ENCODE data around the gene MCU.
A peak's percentile ranks its signal among the peaks of the same experiment; 100 is the strongest.

Gene MCU

GRCh38 chr10:72719941-72720592, 28.1 kb downstream of the MCU start:
- no peak overlapping the region for H3K18ac ChIP-seq (ENCODE audit: low read depth in 1 of 2, low read length in 2 of 2)
- no peak overlapping the region for H2BK15ac ChIP-seq (ENCODE audit: low read depth, poor library complexity, severe bottlenecking)
- H2AK5ac ChIP-seq (ENCODE audit: low read length, severe bottlenecking) = no peak overlapping the region
- H2AFZ ChIP-seq (ENCODE audit: low read depth, low read length) = no peak overlapping the region
- H3K4ac ChIP-seq (ENCODE audit: low read depth in 1 of 2, low read length in 2 of 2) = no peak overlapping the region
- WGBS = 92% methylated on average over 2 of the region's 2 CpGs
- no peak overlapping the region for H3K27ac ChIP-seq (ENCODE audit: low read length, poor library complexity, severe bottlenecking)
- H3K27me3 ChIP-seq (ENCODE audit: control insufficient read depth in 1 of 2, insufficient read depth in 1 of 2, low read length in 2 of 2) = no peaks in the 10 kb centered on the region
- DNase-seq = peak; percentile 41
- no peak overlapping the region for H4K91ac ChIP-seq (ENCODE audit: low read length)
- H3K4me3 ChIP-seq (ENCODE audit: insufficient read depth in 1 of 2, low read depth in 1 of 2, low read length in 2 of 2) = no peak overlapping the region
- no peak overlapping the region for H4K8ac ChIP-seq (ENCODE audit: low read length)
- no peaks in the 10 kb centered on the region for H3K9me3 ChIP-seq (ENCODE audit: control insufficient read depth, low read length)
- H2BK12ac ChIP-seq (ENCODE audit: low read length in 2 of 2) = no peak overlapping the region
- no peak overlapping the region for H3K4me2 ChIP-seq (ENCODE audit: low read length, poor library complexity, severe bottlenecking)
- H3K79me1 ChIP-seq (replicated peaks; ENCODE audit: low read length, poor library complexity, severe bottlenecking) = peaks cover 18% of the 10 kb centered on the region
- no peak overlapping the region for H2BK5ac ChIP-seq (ENCODE audit: low read depth, low read length, poor library complexity, severe bottlenecking)
- no peak overlapping the region for H3K9ac ChIP-seq (ENCODE audit: low read length)
- H3K23ac ChIP-seq (ENCODE audit: low read length in 2 of 2) = no peak overlapping the region
- H3K36me3 ChIP-seq (ENCODE audit: control insufficient read depth in 1 of 2, insufficient read depth in 2 of 2, low read depth in 1 of 2, low read length in 2 of 2) = peaks cover 0 to 40% of the 10 kb centered on the region in 2 experiments
- no peak overlapping the region for H2BK120ac ChIP-seq (ENCODE audit: low read depth, low read length)
- H3K14ac ChIP-seq (ENCODE audit: low read length in 2 of 2) = no peak overlapping the region
- H3K4me1 ChIP-seq (ENCODE audit: control insufficient read depth, insufficient read depth, low read depth, low read length) = peaks cover 3% of the 10 kb centered on the region

- no peak overlapping the region for H2BK120ac ChIP-seq (ENCODE audit: low read depth, low read length)
- H2AK5ac ChIP-seq (ENCODE audit: low read length, severe bottlenecking) = peak overlapping the region; percentile 49
- H3K36me3 ChIP-seq (ENCODE audit: control insufficient read depth in 1 of 2, insufficient read depth in 2 of 2, low read depth in 1 of 2, low read length in 2 of 2) = peaks cover 0 to 30% of the 10 kb centered on the region in 2 experiments
- no peak overlapping the region for H3K9ac ChIP-seq (ENCODE audit: low read length)
- H2AFZ ChIP-seq (ENCODE audit: low read depth, low read length) = no peak overlapping the region
- no peak overlapping the region for H4K91ac ChIP-seq (ENCODE audit: low read length)
- DNase-seq = peak; percentile 36
- no peak overlapping the region for H4K8ac ChIP-seq (ENCODE audit: low read length)
- H2BK15ac ChIP-seq (ENCODE audit: low read depth, poor library complexity, severe bottlenecking) = no peak overlapping the region
- no peak overlapping the region for H3K14ac ChIP-seq (ENCODE audit: low read length in 2 of 2)
- 91% methylated on average over 3 of the region's 4 CpGs for WGBS
- H3K4me2 ChIP-seq (ENCODE audit: low read length, poor library complexity, severe bottlenecking) = no peak overlapping the region
- peaks cover 12% of the 10 kb centered on the region for H3K79me1 ChIP-seq (replicated peaks; ENCODE audit: low read length, poor library complexity, severe bottlenecking)
- no peaks in the 10 kb centered on the region for H3K9me3 ChIP-seq (ENCODE audit: control insufficient read depth, low read length)
- no peak overlapping the region for H3K23ac ChIP-seq (ENCODE audit: low read length in 2 of 2)
- H3K18ac ChIP-seq (ENCODE audit: low read depth in 1 of 2, low read length in 2 of 2) = peak overlapping the region; percentile 14 to 68
- no peak overlapping the region for H3K4me3 ChIP-seq (ENCODE audit: insufficient read depth in 1 of 2, low read depth in 1 of 2, low read length in 2 of 2)
- peaks cover 3% of the 10 kb centered on the region for H3K4me1 ChIP-seq (ENCODE audit: control insufficient read depth, insufficient read depth, low read depth, low read length)
- no peak overlapping the region for H3K4ac ChIP-seq (ENCODE audit: low read depth in 1 of 2, low read length in 2 of 2)
- H2BK5ac ChIP-seq (ENCODE audit: low read depth, low read length, poor library complexity, severe bottlenecking) = no peak overlapping the region
- no peak overlapping the region for H2BK12ac ChIP-seq (ENCODE audit: low read length in 2 of 2)
- H3K27ac ChIP-seq (ENCODE audit: low read length, poor library complexity, severe bottlenecking) = no peak overlapping the region
- H3K27me3 ChIP-seq (ENCODE audit: control insufficient read depth in 1 of 2, insufficient read depth in 1 of 2, low read length in 2 of 2) = no peaks in the 10 kb centered on the region
Observed at GRCh38 chr10:72720814-72721660, 29.1 kb downstream of the MCU start.

- H4K91ac ChIP-seq (ENCODE audit: low read length) = no peak overlapping the region
- no peak overlapping the region for H3K23ac ChIP-seq (ENCODE audit: low read length in 2 of 2)
- 53% methylated on average over 1 of the region's 2 CpGs for WGBS
- H3K27ac ChIP-seq (ENCODE audit: low read length, poor library complexity, severe bottlenecking) = no peak overlapping the region
- H4K8ac ChIP-seq (ENCODE audit: low read length) = no peak overlapping the region
- H2AK5ac ChIP-seq (ENCODE audit: low read length, severe bottlenecking) = no peak overlapping the region
- no peak overlapping the region for H3K4me2 ChIP-seq (ENCODE audit: low read length, poor library complexity, severe bottlenecking)
- no peak overlapping the region for H3K14ac ChIP-seq (ENCODE audit: low read length in 2 of 2)
- H3K18ac ChIP-seq (ENCODE audit: low read depth in 1 of 2, low read length in 2 of 2) = no peak overlapping the region
- no peak overlapping the region for H3K4ac ChIP-seq (ENCODE audit: low read depth in 1 of 2, low read length in 2 of 2)
- H3K4me1 ChIP-seq (ENCODE audit: control insufficient read depth, insufficient read depth, low read depth, low read length) = no peaks in the 10 kb centered on the region
- no peaks in the 10 kb centered on the region for H3K9me3 ChIP-seq (ENCODE audit: control insufficient read depth, low read length)
- H2BK120ac ChIP-seq (ENCODE audit: low read depth, low read length) = no peak overlapping the region
- no peak overlapping the region for H2BK5ac ChIP-seq (ENCODE audit: low read depth, low read length, poor library complexity, severe bottlenecking)
- H2BK12ac ChIP-seq (ENCODE audit: low read length in 2 of 2) = no peak overlapping the region
- H2BK15ac ChIP-seq (ENCODE audit: low read depth, poor library complexity, severe bottlenecking) = no peak overlapping the region
- DNase-seq = peak; percentile 43
- H2AFZ ChIP-seq (ENCODE audit: low read depth, low read length) = no peak overlapping the region
- H3K36me3 ChIP-seq (ENCODE audit: control insufficient read depth in 1 of 2, insufficient read depth in 2 of 2, low read depth in 1 of 2, low read length in 2 of 2) = peaks cover 0 to 5% of the 10 kb centered on the region in 2 experiments
- no peak overlapping the region for H3K9ac ChIP-seq (ENCODE audit: low read length)
- no peaks in the 10 kb centered on the region for H3K27me3 ChIP-seq (ENCODE audit: control insufficient read depth in 1 of 2, insufficient read depth in 1 of 2, low read length in 2 of 2)
- no peak overlapping the region for H3K4me3 ChIP-seq (ENCODE audit: insufficient read depth in 1 of 2, low read depth in 1 of 2, low read length in 2 of 2)
- H3K79me1 ChIP-seq (replicated peaks; ENCODE audit: low read length, poor library complexity, severe bottlenecking) = peaks cover 10% of the 10 kb centered on the region
Observed at GRCh38 chr10:72727130-72727529, 35.2 kb downstream of the MCU start.

GRCh38 chr10:72728462-72728861, 36.5 kb downstream of the MCU start:
- no peak overlapping the region for H3K4me3 ChIP-seq (ENCODE audit: insufficient read depth in 1 of 2, low read depth in 1 of 2, low read length in 2 of 2)
- H4K91ac ChIP-seq (ENCODE audit: low read length) = no peak overlapping the region
- H3K36me3 ChIP-seq (ENCODE audit: control insufficient read depth in 1 of 2, insufficient read depth in 2 of 2, low read depth in 1 of 2, low read length in 2 of 2) = peaks cover 0 to 4% of the 10 kb centered on the region in 2 experiments
- no peaks in the 10 kb centered on the region for H3K27me3 ChIP-seq (ENCODE audit: control insufficient read depth in 1 of 2, insufficient read depth in 1 of 2, low read length in 2 of 2)
- H3K9me3 ChIP-seq (ENCODE audit: control insufficient read depth, low read length) = no peaks in the 10 kb centered on the region
- no peak overlapping the region for H3K9ac ChIP-seq (ENCODE audit: low read length)
- no peak overlapping the region for H2BK15ac ChIP-seq (ENCODE audit: low read depth, poor library complexity, severe bottlenecking)
- H2AK5ac ChIP-seq (ENCODE audit: low read length, severe bottlenecking) = no peak overlapping the region
- peaks cover 13% of the 10 kb centered on the region for H3K79me1 ChIP-seq (replicated peaks; ENCODE audit: low read length, poor library complexity, severe bottlenecking)
- H3K14ac ChIP-seq (ENCODE audit: low read length in 2 of 2) = no peak overlapping the region
- no peak for DNase-seq
- no peak overlapping the region for H3K23ac ChIP-seq (ENCODE audit: low read length in 2 of 2)
- no peak overlapping the region for H2BK12ac ChIP-seq (ENCODE audit: low read length in 2 of 2)
- no peak overlapping the region for H2BK5ac ChIP-seq (ENCODE audit: low read depth, low read length, poor library complexity, severe bottlenecking)
- no peak overlapping the region for H2BK120ac ChIP-seq (ENCODE audit: low read depth, low read length)
- no peak overlapping the region for H2AFZ ChIP-seq (ENCODE audit: low read depth, low read length)
- no peak overlapping the region for H3K18ac ChIP-seq (ENCODE audit: low read depth in 1 of 2, low read length in 2 of 2)
- H4K8ac ChIP-seq (ENCODE audit: low read length) = no peak overlapping the region
- no peak overlapping the region for H3K27ac ChIP-seq (ENCODE audit: low read length, poor library complexity, severe bottlenecking)
- no peaks in the 10 kb centered on the region for H3K4me1 ChIP-seq (ENCODE audit: control insufficient read depth, insufficient read depth, low read depth, low read length)
- no peak overlapping the region for H3K4me2 ChIP-seq (ENCODE audit: low read length, poor library complexity, severe bottlenecking)
- no peak overlapping the region for H3K4ac ChIP-seq (ENCODE audit: low read depth in 1 of 2, low read length in 2 of 2)
- 83% methylated on average over 2 of the region's 2 CpGs for WGBS

All from mesenchymal stem cell (in vitro differentiated cells and primary cell).